A549 (cell line): ENCODE measurements around the gene TAF9B. TPM values are rescaled to one million over a fixed set of nuclear protein-coding genes. Genes with fewer than 3 reads are reported as not detected.
A peak's percentile ranks its signal among the peaks of the same experiment; 100 is the strongest.
"Not testable (repeated sequence)": the region's sequence is repeated elsewhere in the genome, so short reads cannot be mapped to it uniquely, and the experiment has no call there.

Source experiments
- ATAC-seq, 2 experiments: fragments of 200-7000 bp in 1 of 2; fragments of >200 bp in 1 of 2; cut with Nextera tagmentation in 1 of 2; cut with Tn5 transposase in 1 of 2; 3 replicates each; pipeline versions ENCODE4 v1.8.0 to v1.9.1; 2018 to 2020; ENCODE audit warnings: mild to moderate bottlenecking in 1 of 2, moderate library complexity in 1 of 2
- CTCF ChIA-PET: fragments of 300-600 bp; sonication (Branson Sonifier 250); formaldehyde crosslinking; extraction: SDS; loops from one replicate; lab custom pipeline; 2021; ENCODE audit warnings: antibody characterized with exemption, inconsistent platforms; lab: Yijun Ruan, JAX
- POLR2A ChIA-PET: fragments of 350-600 bp; formaldehyde crosslinking; extraction: SDS; loops from one replicate; lab custom pipeline; 2021; ENCODE audit warnings: antibody characterized with exemption, inconsistent platforms; lab: Yijun Ruan, JAX
- DNase-seq, 2 experiments: peaks; one replicate each; pipeline versions ENCODE4 v3.0.0 to v3.0.0-alpha.2; 2011 to 2016; ENCODE audit warnings: low read depth in 1 of 2, low spot score in 1 of 2
- FAIRE-seq: peaks from 2 replicates; lab custom pipeline; 2011; peaks lifted over from hg19 to GRCh38; lab: Jason Lieb, UNC
- H3K27ac ChIP-seq, 2 experiments: fragments of >200 bp; sonication (Bioruptor Twin); formaldehyde crosslinking; 3 replicates each; pipeline ENCODE4 v1.5.1; 2016 to 2017
- H3K4me1 ChIP-seq: fragments of >200 bp; sonication (Bioruptor Twin); formaldehyde crosslinking; 3 replicates; pipeline ENCODE4 v1.6.1; 2016
- H3K4me2 ChIP-seq: fragments of >200 bp; sonication (Bioruptor Twin); formaldehyde crosslinking; 3 replicates; pipeline ENCODE4 v1.6.1; 2016
- H3K4me3 ChIP-seq: fragments of >200 bp; sonication (Bioruptor Twin); formaldehyde crosslinking; 3 replicates; pipeline ENCODE4 v1.5.1; 2016
- H3K9me3 ChIP-seq: fragments of >200 bp; sonication (Bioruptor Twin); formaldehyde crosslinking; 3 replicates; pipeline ENCODE4 v1.6.1; 2016
- BHLHE40 ChIP-seq: IDR thresholded peaks from 2 replicates; pipeline ENCODE4 v1.6.1; 2012; ENCODE audit warnings: low read depth, low read length, inconsistent platforms
- CEBPB ChIP-seq, 2 experiments: fragments of >200 bp in 1 of 2; sonication (Bioruptor Twin) in 1 of 2; formaldehyde crosslinking in 1 of 2; IDR thresholded peaks; 2 replicates each; pipeline ENCODE4 v1.6.1; 2012 to 2016
- CHD4 ChIP-seq: fragments of 200-600 bp; sonication (generic); IDR thresholded peaks from 2 replicates; pipeline ENCODE4 v1.6.1; 2016; ENCODE audit warnings: antibody characterized with exemption, mild to moderate bottlenecking, borderline replicate concordance
- EHF ChIP-seq: fragments of 250-450 bp; sonication (Bioruptor Pico); IDR thresholded peaks from 2 replicates; pipeline ENCODE4 v1.5.0; 2020; ENCODE audit warnings: mild to moderate bottlenecking
- FOSB ChIP-seq: fragments of 250-450 bp; sonication (Bioruptor Pico); IDR thresholded peaks from 2 replicates; pipeline ENCODE4 v1.5.0; 2020; ENCODE audit warnings: mild to moderate bottlenecking, moderate library complexity
- FOSL2 ChIP-seq, 2 experiments: fragments of 450-650 bp in 1 of 2; fragments of >200 bp in 1 of 2; sonication (Bioruptor Twin) in 1 of 2; formaldehyde crosslinking; IDR thresholded peaks; 2 replicates each; pipeline versions ENCODE4 v1.5.0 to v1.6.1; 2016 to 2020; ENCODE audit warnings: mild to moderate bottlenecking in 1 of 2, moderate library complexity in 1 of 2
- FOXS1 ChIP-seq: fragments of 250-450 bp; sonication (Bioruptor Pico); IDR thresholded peaks from 2 replicates; pipeline ENCODE4 v1.5.0; 2020; ENCODE audit warnings: mild to moderate bottlenecking, moderate library complexity
- HOXA7 ChIP-seq: fragments of 250-450 bp; sonication (Bioruptor Pico); IDR thresholded peaks from 2 replicates; pipeline ENCODE4 v1.5.0; 2020; ENCODE audit warnings: mild to moderate bottlenecking, moderate library complexity
- JUNB ChIP-seq: fragments of >200 bp; sonication (Bioruptor Twin); formaldehyde crosslinking; IDR thresholded peaks from 2 replicates; pipeline ENCODE4 v1.6.1; 2016
- KDM1A ChIP-seq: fragments of 200-600 bp; sonication (generic); IDR thresholded peaks from 2 replicates; pipeline ENCODE4 v1.6.1; 2016; ENCODE audit warnings: low read depth, mild to moderate bottlenecking
- KDM5A ChIP-seq: fragments of 200-600 bp; sonication (generic); IDR thresholded peaks from 2 replicates; pipeline ENCODE4 v1.6.1; 2016; ENCODE audit warnings: antibody characterized with exemption, mild to moderate bottlenecking
- NR3C1 ChIP-seq: fragments of >200 bp; sonication (Bioruptor Twin); formaldehyde crosslinking; IDR thresholded peaks from 3 replicates; pipeline ENCODE4 v1.6.1; 2017
- POLR2A ChIP-seq: IDR thresholded peaks from 2 replicates; pipeline ENCODE4 v1.6.1; 2012; ENCODE audit warnings: mild to moderate bottlenecking, low read length
- POLR2AphosphoS2 ChIP-seq: conservative IDR thresholded peaks from 2 replicates; pipeline ENCODE4 v1.6.1; 2012; ENCODE audit warnings: low read length, improper control_type of control experiment, inconsistent platforms
- RFX5 ChIP-seq: fragments of 450-650 bp; IDR thresholded peaks from 2 replicates; pipeline ENCODE4 v1.7.1; 2014; ENCODE audit warnings: antibody characterized with exemption, mild to moderate bottlenecking, moderate library complexity
- SREBF2 ChIP-seq: fragments of 450-650 bp; IDR thresholded peaks from 2 replicates; pipeline ENCODE4 v1.6.1; 2014; ENCODE audit warnings: mild to moderate bottlenecking, moderate library complexity
- TFCP2L1 ChIP-seq: fragments of 250-450 bp; sonication (Bioruptor Pico); IDR thresholded peaks from 2 replicates; pipeline ENCODE4 v1.5.0; 2021; ENCODE audit warnings: mild to moderate bottlenecking
- ZFP36 ChIP-seq: fragments of 450-650 bp; IDR thresholded peaks from 2 replicates; pipeline ENCODE4 v1.6.1; 2014; ENCODE audit warnings: borderline replicate concordance; ENCODE audit not compliant: partially characterized antibody
- ZSCAN20 ChIP-seq: fragments of 250-450 bp; sonication (Bioruptor Pico); IDR thresholded peaks from 2 replicates; pipeline ENCODE4 v1.8.0; 2022; ENCODE audit warnings: mild to moderate bottlenecking, moderate library complexity
- WGBS: methylation state at CpG from one replicate; pipeline ENCODE4 v1.1.6; 2017; ENCODE audit errors: missing lambda C conversion rate; 5-methylcytosine and 5-hydroxymethylcytosine counted together
- polyA plus RNA-seq, 4 experiments: library from polyadenylated mRNA; depleted of rRNA in 3 of 4; stranded (reverse); fragments of >200 nt; fragmentation: RNase III in 1 of 4; extraction: RNeasy Plus Mini Kit Qiagen cat#74134 plus additional on column Dnase treatment in 1 of 4; gene quantifications; 2 replicates in 3 of 4; 3 replicates in 1 of 4; pipeline ENCODE4 v1.2.3, GENCODE V29; 2011 to 2017
- TF ChIP-seq, protein P1 (sequence below): IDR thresholded peaks from 2 replicates; pipeline ENCODE4 v1.6.1; 2012; ENCODE audit warnings: low read depth, borderline replicate concordance
- TF ChIP-seq, protein P2 (sequence below): fragments of >200 bp; sonication (Bioruptor Twin); formaldehyde crosslinking; IDR thresholded peaks from 3 replicates; pipeline ENCODE4 v1.5.1; 2016
- TF ChIP-seq, protein P3 (sequence below): IDR thresholded peaks from 2 replicates; pipeline ENCODE4 v1.6.1; 2012
- TF ChIP-seq, protein P4 (sequence below): fragments of 250-450 bp; sonication (Bioruptor Pico); IDR thresholded peaks from 2 replicates; pipeline ENCODE4 v1.5.0; 2021; ENCODE audit warnings: mild to moderate bottlenecking, moderate library complexity, borderline replicate concordance

Gene TAF9B
- polyA plus RNA-seq, 2 of the 4 experiments (the other 2 are of a cell fraction): 14.5 to 43.4 TPM

DNA sequence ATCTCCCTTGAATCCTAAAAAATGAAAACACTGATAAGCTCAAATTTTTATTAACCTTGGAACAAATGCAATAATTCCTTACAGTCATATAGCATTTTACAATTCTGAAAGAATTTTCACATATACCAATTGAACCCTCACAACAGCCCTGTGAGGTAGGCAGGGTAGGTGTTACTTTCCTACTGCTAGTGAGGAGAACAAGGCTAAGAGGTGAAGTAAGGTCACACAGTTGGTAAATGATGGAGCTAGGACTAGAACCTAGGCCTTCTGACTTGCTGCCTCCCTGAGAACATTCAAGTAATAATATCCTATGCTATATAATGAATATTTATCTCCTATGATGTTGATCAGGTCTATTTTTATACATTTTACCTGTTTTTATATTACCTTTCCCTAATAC lies 9.7 kb downstream of the TAF9B start (continued):
- TF ChIP-seq, protein P1, sequence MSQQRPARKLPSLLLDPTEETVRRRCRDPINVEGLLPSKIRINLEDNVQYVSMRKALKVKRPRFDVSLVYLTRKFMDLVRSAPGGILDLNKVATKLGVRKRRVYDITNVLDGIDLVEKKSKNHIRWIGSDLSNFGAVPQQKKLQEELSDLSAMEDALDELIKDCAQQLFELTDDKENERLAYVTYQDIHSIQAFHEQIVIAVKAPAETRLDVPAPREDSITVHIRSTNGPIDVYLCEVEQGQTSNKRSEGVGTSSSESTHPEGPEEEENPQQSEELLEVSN: no peak
- TF ChIP-seq EHF (CRISPR knock-in tag) (no peak), CHD4 (no peak), ZFP36 (no peak)

DNA sequence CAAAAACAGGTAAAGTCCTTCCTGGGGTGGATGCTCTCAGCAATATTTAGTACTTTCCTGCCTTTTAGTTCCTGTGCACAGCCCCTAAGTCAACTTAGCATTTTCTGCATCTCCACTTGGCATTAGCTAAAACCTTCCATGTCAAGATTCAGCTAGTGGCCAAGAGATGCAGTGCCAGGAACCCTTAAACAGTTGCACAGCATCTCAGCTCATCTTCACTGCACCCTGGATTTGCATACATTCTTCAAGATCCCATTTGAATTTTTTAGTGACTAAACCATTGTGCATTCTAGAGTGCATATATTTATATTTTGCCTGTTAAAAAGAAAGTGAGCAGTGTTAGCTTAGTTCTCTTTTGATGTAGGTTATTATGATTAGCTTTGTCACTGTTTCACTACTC lies 13.7 kb downstream of the TAF9B start:
- CTCF ChIA-PET: interaction anchor here (1.1 kb wide), 1 partner anchor 9 kb away, joined by 5 read pairs; no protein-coding TSS in a partner anchor
- H3K4me1 ChIP-seq, DNase-seq, H3K27ac ChIP-seq, H3K4me3 ChIP-seq, H3K9me3 ChIP-seq, H3K4me2 ChIP-seq, POLR2A ChIA-PET: not testable (repeated sequence)
- peak; percentile 81 for FAIRE-seq
- 0 out of 6 replicates have a peak, but pooled peaks of 1 of the 2 experiments have one; percentile 52 for ATAC-seq

DNA sequence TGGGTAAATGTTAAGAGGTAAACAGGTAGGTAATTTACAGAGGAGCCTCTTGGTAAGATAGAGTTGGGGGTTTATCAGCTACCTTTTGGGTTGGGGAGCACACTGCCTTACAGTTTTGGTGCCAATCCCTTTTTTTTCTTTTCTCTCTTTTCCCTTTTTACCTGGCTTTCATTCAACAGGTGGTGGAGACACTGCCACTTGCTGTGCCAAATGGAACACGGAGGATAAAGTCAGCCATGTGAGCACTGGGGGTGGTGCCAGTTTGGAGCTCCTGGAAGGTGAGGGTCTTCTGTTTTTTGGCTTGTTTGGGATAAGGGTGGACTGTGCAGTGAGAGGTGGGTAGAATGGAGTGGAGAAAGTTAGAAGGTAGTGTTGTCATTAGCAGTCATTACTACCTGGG lies 14.3 kb downstream of the TAF9B start:
- no peak for TF ChIP-seq KDM5A
- TF ChIP-seq POLR2AphosphoS2: no peak
- TF ChIP-seq FOXS1 (CRISPR knock-in tag): no peak
- TF ChIP-seq SREBF2: no peak
- TF ChIP-seq, protein P2, sequence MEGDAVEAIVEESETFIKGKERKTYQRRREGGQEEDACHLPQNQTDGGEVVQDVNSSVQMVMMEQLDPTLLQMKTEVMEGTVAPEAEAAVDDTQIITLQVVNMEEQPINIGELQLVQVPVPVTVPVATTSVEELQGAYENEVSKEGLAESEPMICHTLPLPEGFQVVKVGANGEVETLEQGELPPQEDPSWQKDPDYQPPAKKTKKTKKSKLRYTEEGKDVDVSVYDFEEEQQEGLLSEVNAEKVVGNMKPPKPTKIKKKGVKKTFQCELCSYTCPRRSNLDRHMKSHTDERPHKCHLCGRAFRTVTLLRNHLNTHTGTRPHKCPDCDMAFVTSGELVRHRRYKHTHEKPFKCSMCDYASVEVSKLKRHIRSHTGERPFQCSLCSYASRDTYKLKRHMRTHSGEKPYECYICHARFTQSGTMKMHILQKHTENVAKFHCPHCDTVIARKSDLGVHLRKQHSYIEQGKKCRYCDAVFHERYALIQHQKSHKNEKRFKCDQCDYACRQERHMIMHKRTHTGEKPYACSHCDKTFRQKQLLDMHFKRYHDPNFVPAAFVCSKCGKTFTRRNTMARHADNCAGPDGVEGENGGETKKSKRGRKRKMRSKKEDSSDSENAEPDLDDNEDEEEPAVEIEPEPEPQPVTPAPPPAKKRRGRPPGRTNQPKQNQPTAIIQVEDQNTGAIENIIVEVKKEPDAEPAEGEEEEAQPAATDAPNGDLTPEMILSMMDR: no peak
- TF ChIP-seq TFCP2L1 (CRISPR knock-in tag): no peak
- no peak for TF ChIP-seq FOSB (CRISPR knock-in tag)
- TF ChIP-seq NR3C1: no peak
- TF ChIP-seq BHLHE40: no peak
- TF ChIP-seq, protein P3, sequence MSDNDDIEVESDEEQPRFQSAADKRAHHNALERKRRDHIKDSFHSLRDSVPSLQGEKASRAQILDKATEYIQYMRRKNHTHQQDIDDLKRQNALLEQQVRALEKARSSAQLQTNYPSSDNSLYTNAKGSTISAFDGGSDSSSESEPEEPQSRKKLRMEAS: no peak
- no peak for TF ChIP-seq RFX5
- no peak for TF ChIP-seq POLR2A
- no peak for TF ChIP-seq JUNB
- TF ChIP-seq, protein P4, sequence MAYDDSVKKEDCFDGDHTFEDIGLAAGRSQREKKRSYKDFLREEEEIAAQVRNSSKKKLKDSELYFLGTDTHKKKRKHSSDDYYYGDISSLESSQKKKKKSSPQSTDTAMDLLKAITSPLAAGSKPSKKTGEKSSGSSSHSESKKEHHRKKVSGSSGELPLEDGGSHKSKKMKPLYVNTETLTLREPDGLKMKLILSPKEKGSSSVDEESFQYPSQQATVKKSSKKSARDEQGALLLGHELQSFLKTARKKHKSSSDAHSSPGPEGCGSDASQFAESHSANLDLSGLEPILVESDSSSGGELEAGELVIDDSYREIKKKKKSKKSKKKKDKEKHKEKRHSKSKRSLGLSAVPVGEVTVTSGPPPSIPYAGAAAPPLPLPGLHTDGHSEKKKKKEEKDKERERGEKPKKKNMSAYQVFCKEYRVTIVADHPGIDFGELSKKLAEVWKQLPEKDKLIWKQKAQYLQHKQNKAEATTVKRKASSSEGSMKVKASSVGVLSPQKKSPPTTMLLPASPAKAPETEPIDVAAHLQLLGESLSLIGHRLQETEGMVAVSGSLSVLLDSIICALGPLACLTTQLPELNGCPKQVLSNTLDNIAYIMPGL (CRISPR knock-in tag): no peak
- TF ChIP-seq ZSCAN20: no peak
- TF ChIP-seq FOSL2 (IDR thresholded peaks at IDR 0.05): no peak
- no peak for TF ChIP-seq FOSL2 (CRISPR knock-in tag; IDR thresholded peaks at IDR 0.05)
- no peak for TF ChIP-seq CEBPB (IDR thresholded peaks at IDR 0.05)
- no peak for TF ChIP-seq HOXA7 (CRISPR knock-in tag)
- no peak for TF ChIP-seq KDM1A
- TF ChIP-seq, all 56 proteins: peak for 0
- FAIRE-seq: no peak
- POLR2A ChIA-PET: interaction anchor here (0.6 to 0.7 kb wide), 2 partner anchors 21 to 1044 kb away, joined by 3 read pairs; partner anchors contain the start of gene PGK1
- peaks cover 5% of the 10 kb centered on the region; the same call in 2 of the 3 replicates for H3K4me1 ChIP-seq
- H3K9me3 ChIP-seq: no peaks in the 10 kb centered on the region
- H3K4me2 ChIP-seq: no peak overlapping the region
- no peak overlapping the region for H3K4me3 ChIP-seq
- CTCF ChIA-PET: interaction anchor here (1.1 kb wide), 1 partner anchor 9 kb away, joined by 5 read pairs; no protein-coding TSS in a partner anchor
- DNase-seq: no peak
- 71% methylated on average over 1 of the region's 1 CpG for WGBS
- no peak overlapping the region for H3K27ac ChIP-seq
- no peak for ATAC-seq
